HL-60 (cell line): ENCODE results near the gene PRRT2.

ENCODE experiments used
- GABPA ChIP-seq: IDR thresholded peaks from 2 replicates; pipeline ENCODE4 v1.6.1; 2012; ENCODE audit warnings: low read depth
- POLR2AphosphoS5 ChIP-seq: IDR thresholded peaks from 2 replicates; pipeline ENCODE4 v1.6.1; 2012; ENCODE audit warnings: low read depth
- TF ChIP-seq, protein P1 (sequence below): IDR thresholded peaks from one replicate; pipeline ENCODE4 v1.5.1; 2011; ENCODE audit warnings: low read length, control low read depth, inconsistent platforms; ENCODE audit not compliant: insufficient read depth
- TF ChIP-seq, protein P2 (sequence below): IDR thresholded peaks from 2 replicates; pipeline ENCODE4 v1.6.1; 2012; ENCODE audit warnings: low read depth; ENCODE audit not compliant: insufficient replicate concordance

GRCh38 chr16:29809850-29810698 is 1.9 kb upstream of the PRRT2 start:
- TF ChIP-seq, protein P1, sequence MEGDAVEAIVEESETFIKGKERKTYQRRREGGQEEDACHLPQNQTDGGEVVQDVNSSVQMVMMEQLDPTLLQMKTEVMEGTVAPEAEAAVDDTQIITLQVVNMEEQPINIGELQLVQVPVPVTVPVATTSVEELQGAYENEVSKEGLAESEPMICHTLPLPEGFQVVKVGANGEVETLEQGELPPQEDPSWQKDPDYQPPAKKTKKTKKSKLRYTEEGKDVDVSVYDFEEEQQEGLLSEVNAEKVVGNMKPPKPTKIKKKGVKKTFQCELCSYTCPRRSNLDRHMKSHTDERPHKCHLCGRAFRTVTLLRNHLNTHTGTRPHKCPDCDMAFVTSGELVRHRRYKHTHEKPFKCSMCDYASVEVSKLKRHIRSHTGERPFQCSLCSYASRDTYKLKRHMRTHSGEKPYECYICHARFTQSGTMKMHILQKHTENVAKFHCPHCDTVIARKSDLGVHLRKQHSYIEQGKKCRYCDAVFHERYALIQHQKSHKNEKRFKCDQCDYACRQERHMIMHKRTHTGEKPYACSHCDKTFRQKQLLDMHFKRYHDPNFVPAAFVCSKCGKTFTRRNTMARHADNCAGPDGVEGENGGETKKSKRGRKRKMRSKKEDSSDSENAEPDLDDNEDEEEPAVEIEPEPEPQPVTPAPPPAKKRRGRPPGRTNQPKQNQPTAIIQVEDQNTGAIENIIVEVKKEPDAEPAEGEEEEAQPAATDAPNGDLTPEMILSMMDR, result no peak
- TF ChIP-seq, protein P2, sequence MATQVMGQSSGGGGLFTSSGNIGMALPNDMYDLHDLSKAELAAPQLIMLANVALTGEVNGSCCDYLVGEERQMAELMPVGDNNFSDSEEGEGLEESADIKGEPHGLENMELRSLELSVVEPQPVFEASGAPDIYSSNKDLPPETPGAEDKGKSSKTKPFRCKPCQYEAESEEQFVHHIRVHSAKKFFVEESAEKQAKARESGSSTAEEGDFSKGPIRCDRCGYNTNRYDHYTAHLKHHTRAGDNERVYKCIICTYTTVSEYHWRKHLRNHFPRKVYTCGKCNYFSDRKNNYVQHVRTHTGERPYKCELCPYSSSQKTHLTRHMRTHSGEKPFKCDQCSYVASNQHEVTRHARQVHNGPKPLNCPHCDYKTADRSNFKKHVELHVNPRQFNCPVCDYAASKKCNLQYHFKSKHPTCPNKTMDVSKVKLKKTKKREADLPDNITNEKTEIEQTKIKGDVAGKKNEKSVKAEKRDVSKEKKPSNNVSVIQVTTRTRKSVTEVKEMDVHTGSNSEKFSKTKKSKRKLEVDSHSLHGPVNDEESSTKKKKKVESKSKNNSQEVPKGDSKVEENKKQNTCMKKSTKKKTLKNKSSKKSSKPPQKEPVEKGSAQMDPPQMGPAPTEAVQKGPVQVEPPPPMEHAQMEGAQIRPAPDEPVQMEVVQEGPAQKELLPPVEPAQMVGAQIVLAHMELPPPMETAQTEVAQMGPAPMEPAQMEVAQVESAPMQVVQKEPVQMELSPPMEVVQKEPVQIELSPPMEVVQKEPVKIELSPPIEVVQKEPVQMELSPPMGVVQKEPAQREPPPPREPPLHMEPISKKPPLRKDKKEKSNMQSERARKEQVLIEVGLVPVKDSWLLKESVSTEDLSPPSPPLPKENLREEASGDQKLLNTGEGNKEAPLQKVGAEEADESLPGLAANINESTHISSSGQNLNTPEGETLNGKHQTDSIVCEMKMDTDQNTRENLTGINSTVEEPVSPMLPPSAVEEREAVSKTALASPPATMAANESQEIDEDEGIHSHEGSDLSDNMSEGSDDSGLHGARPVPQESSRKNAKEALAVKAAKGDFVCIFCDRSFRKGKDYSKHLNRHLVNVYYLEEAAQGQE, result no peak
- no peak for TF ChIP-seq GABPA
- peak; percentile 13; the same call in 1 of the 2 replicates for TF ChIP-seq POLR2AphosphoS5
